PFSK-1 (cell line): ENCODE measurements around the gene PDZD2.

ENCODE experiments used
- FOXP2 ChIP-seq: optimal IDR thresholded peaks from 2 replicates; pipeline ENCODE3; 2011; ENCODE audit warnings: borderline replicate concordance, control low read depth, inconsistent platforms; ENCODE audit not compliant: insufficient read depth; ENCODE audit errors: extremely low read length, extremely low read depth
- POLR2AphosphoS5 ChIP-seq: IDR thresholded peaks from 2 replicates; pipeline ENCODE4 v1.6.1; 2012; ENCODE audit warnings: low read depth, mild to moderate bottlenecking, control low read depth, low read length, moderate library complexity
- SIN3A ChIP-seq: IDR thresholded peaks from 2 replicates; pipeline ENCODE4 v1.6.1; 2012; ENCODE audit warnings: mild to moderate bottlenecking, low read length, moderate library complexity, borderline replicate concordance; ENCODE audit not compliant: insufficient read depth
- TAF1 ChIP-seq: IDR thresholded peaks from 2 replicates; pipeline ENCODE4 v1.6.1; 2012; ENCODE audit warnings: low read length, control low read depth, borderline replicate concordance; ENCODE audit not compliant: insufficient read depth
- TF ChIP-seq, protein P1 (sequence below), 2 experiments: IDR thresholded peaks; 2 replicates each; pipeline versions ENCODE4 v1.6.1 to v1.8.0; 2011 to 2012; ENCODE audit warnings: low read depth in 2 of 2, low read length in 2 of 2, control low read depth in 1 of 2, inconsistent platforms in 1 of 2, mild to moderate bottlenecking in 1 of 2, moderate library complexity in 1 of 2; ENCODE audit not compliant: insufficient read depth in 1 of 2

The PDZD2 gene

DNA sequence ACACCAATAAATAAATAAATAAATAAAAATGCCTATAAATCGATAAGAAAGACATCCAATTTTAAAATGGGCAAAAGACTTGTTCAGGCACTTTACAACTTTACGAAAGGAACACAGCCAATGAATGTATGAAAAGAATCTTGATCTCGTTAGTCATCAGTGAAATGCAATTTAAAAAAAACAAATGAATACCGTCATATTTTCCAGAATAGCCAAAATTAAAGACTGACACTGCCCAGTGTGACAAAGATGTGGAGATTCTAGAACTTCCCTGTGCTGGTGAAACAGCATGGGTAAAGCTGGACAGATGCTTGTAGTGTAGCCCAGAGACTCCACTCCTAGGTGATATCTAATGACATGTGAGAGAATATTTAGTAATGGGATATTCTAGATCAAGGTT lies 408.1 kb downstream of the PDZD2 start:
- TF ChIP-seq FOXP2, result no peak
- no peak for TF ChIP-seq POLR2AphosphoS5
- TF ChIP-seq, protein P1, sequence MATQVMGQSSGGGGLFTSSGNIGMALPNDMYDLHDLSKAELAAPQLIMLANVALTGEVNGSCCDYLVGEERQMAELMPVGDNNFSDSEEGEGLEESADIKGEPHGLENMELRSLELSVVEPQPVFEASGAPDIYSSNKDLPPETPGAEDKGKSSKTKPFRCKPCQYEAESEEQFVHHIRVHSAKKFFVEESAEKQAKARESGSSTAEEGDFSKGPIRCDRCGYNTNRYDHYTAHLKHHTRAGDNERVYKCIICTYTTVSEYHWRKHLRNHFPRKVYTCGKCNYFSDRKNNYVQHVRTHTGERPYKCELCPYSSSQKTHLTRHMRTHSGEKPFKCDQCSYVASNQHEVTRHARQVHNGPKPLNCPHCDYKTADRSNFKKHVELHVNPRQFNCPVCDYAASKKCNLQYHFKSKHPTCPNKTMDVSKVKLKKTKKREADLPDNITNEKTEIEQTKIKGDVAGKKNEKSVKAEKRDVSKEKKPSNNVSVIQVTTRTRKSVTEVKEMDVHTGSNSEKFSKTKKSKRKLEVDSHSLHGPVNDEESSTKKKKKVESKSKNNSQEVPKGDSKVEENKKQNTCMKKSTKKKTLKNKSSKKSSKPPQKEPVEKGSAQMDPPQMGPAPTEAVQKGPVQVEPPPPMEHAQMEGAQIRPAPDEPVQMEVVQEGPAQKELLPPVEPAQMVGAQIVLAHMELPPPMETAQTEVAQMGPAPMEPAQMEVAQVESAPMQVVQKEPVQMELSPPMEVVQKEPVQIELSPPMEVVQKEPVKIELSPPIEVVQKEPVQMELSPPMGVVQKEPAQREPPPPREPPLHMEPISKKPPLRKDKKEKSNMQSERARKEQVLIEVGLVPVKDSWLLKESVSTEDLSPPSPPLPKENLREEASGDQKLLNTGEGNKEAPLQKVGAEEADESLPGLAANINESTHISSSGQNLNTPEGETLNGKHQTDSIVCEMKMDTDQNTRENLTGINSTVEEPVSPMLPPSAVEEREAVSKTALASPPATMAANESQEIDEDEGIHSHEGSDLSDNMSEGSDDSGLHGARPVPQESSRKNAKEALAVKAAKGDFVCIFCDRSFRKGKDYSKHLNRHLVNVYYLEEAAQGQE (IDR thresholded peaks at IDR 0.05; ENCODE audit: insufficient read depth in 1 of 2, low read depth in 2 of 2, low read length in 2 of 2), result no peak
- no peak for TF ChIP-seq SIN3A
- no peak for TF ChIP-seq TAF1

DNA sequence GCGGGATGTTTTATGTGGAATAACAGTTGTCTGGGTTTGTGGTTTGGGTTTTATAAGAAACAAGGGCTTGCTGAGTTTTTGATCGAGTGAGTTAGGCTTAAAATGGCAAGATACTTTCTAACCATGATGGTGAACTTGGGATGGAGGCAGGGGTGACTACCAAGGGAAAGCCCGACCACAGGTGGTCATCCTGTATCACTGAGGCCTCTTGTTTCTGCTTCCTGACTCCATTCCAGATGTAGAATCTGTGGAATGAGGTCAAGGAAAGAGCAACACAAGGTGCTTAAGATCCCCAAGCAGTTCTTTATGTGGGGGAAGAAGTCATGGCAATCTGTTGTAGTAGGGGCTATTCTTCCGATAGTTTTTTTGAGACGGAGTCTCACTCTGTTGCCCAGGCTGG lies 412.9 kb downstream of the PDZD2 start:
- no peak for TF ChIP-seq POLR2AphosphoS5
- TF ChIP-seq FOXP2, result no peak
- TF ChIP-seq, protein P1 (IDR thresholded peaks at IDR 0.05; ENCODE audit: insufficient read depth in 1 of 2, low read depth in 2 of 2, low read length in 2 of 2), result no peak
- no peak for TF ChIP-seq SIN3A
- no peak for TF ChIP-seq TAF1

DNA sequence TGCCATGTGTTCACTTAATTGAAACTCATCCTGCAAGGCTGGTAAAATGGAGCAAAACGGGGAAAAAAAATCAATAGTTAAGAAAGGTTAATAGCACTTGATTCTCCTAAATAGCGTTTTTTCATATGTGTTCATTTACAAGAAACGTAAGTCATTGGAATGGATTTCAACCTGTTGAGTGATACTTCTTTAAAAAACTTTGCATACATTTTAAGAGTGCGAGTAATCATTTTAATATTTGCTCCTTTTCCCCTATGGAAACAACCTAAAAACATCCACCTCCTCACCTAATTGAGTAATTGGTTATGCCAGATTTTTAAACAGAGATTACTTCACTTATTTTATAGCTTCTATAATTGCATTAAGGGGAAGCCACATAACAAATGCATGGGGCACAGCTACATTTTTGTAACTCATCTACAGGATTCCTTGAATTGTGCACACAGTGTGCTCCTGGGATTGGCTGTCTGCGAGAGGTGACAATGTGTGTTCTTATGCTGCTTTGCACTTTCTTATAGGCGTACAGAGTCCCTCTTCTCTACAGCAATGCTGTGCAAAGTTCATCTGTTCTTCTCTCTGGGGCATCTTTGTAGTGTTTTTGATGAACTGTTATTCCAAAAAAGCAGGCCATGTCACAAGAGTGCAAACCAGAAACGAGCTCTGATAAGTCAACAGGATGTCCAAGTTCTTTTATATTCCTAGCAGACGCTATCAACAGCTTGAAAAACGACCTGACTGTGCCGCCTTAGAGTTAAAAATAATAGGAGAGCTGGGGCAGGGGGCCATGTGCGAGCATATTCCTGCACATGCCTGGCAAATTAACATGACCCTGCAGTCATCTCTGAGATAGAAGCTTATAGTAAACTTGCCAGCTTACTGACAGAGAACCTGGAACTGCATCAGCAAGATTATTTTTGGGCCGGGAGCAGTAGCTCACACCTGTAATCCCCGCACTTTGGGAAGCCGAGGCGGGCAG lies 417.2 kb downstream of the PDZD2 start:
- TF ChIP-seq POLR2AphosphoS5 (no peak), TAF1 (no peak), FOXP2 (no peak), SIN3A (no peak)
- TF ChIP-seq, protein P1 (IDR thresholded peaks at IDR 0.05; ENCODE audit: insufficient read depth in 1 of 2, low read depth in 2 of 2, low read length in 2 of 2), result no peak

DNA sequence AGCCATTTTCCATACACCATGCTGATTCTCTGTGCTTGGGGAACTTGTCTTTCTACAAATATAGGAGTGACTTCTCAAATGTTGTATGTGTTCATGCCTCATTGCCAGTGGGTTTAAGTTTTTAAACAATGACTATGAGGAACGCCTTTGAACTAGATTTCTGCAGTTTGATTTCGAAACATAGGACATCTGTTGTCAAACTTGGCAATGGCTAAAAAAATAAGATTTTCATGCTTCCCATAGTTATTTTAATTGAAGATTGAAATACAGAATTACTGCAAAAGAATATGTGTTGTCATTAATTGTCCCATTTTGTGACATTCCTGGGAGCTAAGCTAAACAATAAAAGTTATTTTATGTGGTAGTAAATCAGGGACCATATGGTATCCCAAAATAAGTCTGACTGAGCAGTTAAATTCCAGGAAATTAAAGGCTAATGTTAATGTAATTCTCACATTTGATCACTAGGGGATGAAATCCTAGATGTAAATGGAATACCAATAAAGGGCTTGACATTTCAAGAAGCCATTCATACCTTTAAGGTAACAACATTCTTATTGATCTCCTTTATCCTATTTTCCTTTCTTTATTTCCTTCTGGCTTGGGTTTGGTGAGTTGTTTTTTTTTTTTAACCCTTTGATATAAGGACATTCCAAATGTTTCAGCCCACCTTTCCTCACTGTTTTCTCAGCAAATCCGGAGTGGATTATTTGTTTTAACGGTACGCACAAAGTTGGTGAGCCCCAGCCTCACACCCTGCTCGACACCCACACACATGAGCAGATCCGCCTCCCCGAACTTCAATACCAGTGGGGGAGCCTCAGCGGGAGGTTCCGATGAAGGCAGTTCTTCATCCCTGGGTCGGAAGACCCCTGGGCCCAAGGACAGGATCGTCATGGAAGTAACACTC lies 418.5 kb downstream of the PDZD2 start:
- TF ChIP-seq TAF1, result no peak
- TF ChIP-seq FOXP2, result no peak
- TF ChIP-seq POLR2AphosphoS5, result no peak
- TF ChIP-seq, protein P1 (IDR thresholded peaks at IDR 0.05; ENCODE audit: insufficient read depth in 1 of 2, low read depth in 2 of 2, low read length in 2 of 2), result no peak
- no peak for TF ChIP-seq SIN3A
